Right lobe of liver (tissue), 6 donors: ENCODE results near the gene SERPINH1. TPM values are rescaled to one million over a fixed set of nuclear protein-coding genes. Genes with fewer than 3 reads are reported as not detected.

ENCODE experiments used
- ATAC-seq, 4 donors: fragments of 200-7000 bp; cut with Tn5 transposase; one replicate each; pipeline ENCODE4 v1.9.1; 2020; ENCODE audit warnings: mild to moderate bottlenecking in 4 of 4, moderate library complexity in 4 of 4
- DNase-seq, 3 donors: peaks; one replicate each; pipeline ENCODE4 v3.0.0-alpha.2; 2020
- H3K27ac ChIP-seq, 3 donors: fragments of 200-600 bp; one replicate each; pipeline ENCODE4 v1.8.0; 2022
- H3K27me3 ChIP-seq, 2 donors: fragments of 200-600 bp; one replicate each; pipeline ENCODE4 v1.8.0; 2022
- H3K36me3 ChIP-seq, 4 donors: fragments of 200-600 bp; sonication (generic) in 1 of 4; one replicate each; pipeline versions ENCODE4 v1.5.1 to v1.8.0; 2017 to 2022; ENCODE audit warnings: control low read depth in 1 of 4
- H3K4me1 ChIP-seq, 4 donors: fragments of 200-600 bp; sonication (generic) in 1 of 4; one replicate each; pipeline versions ENCODE4 v1.5.1 to v1.8.0; 2017 to 2022; ENCODE audit warnings: control low read depth in 1 of 4
- H3K4me3 ChIP-seq, 3 donors: fragments of 200-600 bp; one replicate each; pipeline ENCODE4 v1.8.0; 2022
- H3K9me3 ChIP-seq, 4 donors: fragments of 200-600 bp; sonication (generic) in 1 of 4; one replicate each; pipeline versions ENCODE4 v1.5.1 to v1.8.0; 2017 to 2022; ENCODE audit warnings: control low read depth in 1 of 4
- CTCF ChIP-seq, 4 donors: fragments of 200-600 bp in 3 of 4; fragments of 450-650 bp in 1 of 4; IDR thresholded peaks; one replicate each; pipeline versions ENCODE4 v1.5.1 to v1.8.0; 2016 to 2022; ENCODE audit warnings: antibody characterized with exemption in 4 of 4, mild to moderate bottlenecking in 2 of 4
- POLR2A ChIP-seq: fragments of 450-650 bp; IDR thresholded peaks from one replicate; pipeline ENCODE4 v1.6.1; 2017; ENCODE audit warnings: antibody characterized with exemption, mild to moderate bottlenecking
- WGBS: methylation state at CpG from one replicate; pipeline ENCODE4 v1.1.6; 2018; ENCODE audit warnings: low coverage, low lambda C conversion rate; ENCODE audit not compliant: insufficient coverage; ENCODE audit errors: missing lambda C conversion rate; 5-methylcytosine and 5-hydroxymethylcytosine counted together
- intact Hi-C, 2 donors: fragments of 100-400 bp; cut with DNase I; formaldehyde crosslinking; loops; one replicate each; pipeline versions ENCODE4 v1.11.2 to v1.14.1; 2022
- long read RNA-seq: library from polyadenylated mRNA; unstranded; transcript quantifications from one replicate; pipeline ENCODE4 v2.0.0, GENCODE V29; 2019
- total RNA-seq, 6 experiments: library from RNA; depleted of rRNA in 2 of 6; stranded (reverse); fragments of >200 nt in 2 of 6; fragmentation: NEBNext Ultra II Directional in 3 of 6; extraction: Animal tissue kit (Norgen Biotek cat#: 25700) in 3 of 6; gene quantifications; one replicate each; pipeline versions ENCODE4 v1.1.0 to v1.2.4, GENCODE V29; 2016 to 2023
- donor health status: DM: no; HTN: yes; CAD: no.
- donor health status: DM: no; HTN: no; CAD: no.
- donor health status: DM: no; HTN: no; CAD: no.
- donor health status: DM: no; HTN: yes; CAD: no.
- donor health status: DM: no; HTN: yes; CAD: no.

SERPINH1 gene
- 10 to 100 TPM; 14.6 to 44.3 (median 33.8) TPM for total RNA-seq
- long read RNA-seq, partial matches to known transcripts = 0 of 3 reads
- long read RNA-seq, other reads (novel, unspliced or antisense) = 1 of 3 reads

- intact Hi-C loops = no loop called here
- peaks cover 0 to 11% (median 3%) of the 10 kb centered on the region in 4 donors for H3K36me3 ChIP-seq
- DNase-seq (peak; percentile 85 to 88 (median 87)), ATAC-seq (peak; percentile 82 to 89 (median 86))
- H3K9me3 ChIP-seq = no peaks in the 10 kb centered on the region
- H3K4me3 ChIP-seq = peak within 1 kb of the TSS; percentile 85 to 94 (median 91)
- no peak for TF ChIP-seq CTCF (IDR thresholded peaks at IDR 0.05)
- TF ChIP-seq POLR2A = peak; percentile 88
- no peaks in the 10 kb centered on the region for H3K27me3 ChIP-seq
- WGBS = under 1% methylated on average over 44 of the region's 51 CpGs
- H3K27ac ChIP-seq = peak within 1 kb of the TSS; percentile 99 to 100 (median 100)
- H3K4me1 ChIP-seq = peaks cover 0 to 27% (median 13%) of the 10 kb centered on the region in 4 donors
Measured at GRCh38 chr11:75562048-75562835, at the start of gene SERPINH1. Gene SERPINH1 (plus strand): TSS chr11:75562253. CDS start chr11:75566350, 4,097 bp downstream.

GRCh38 chr11:75513250-75513649 is 48.8 kb upstream of the SERPINH1 start:
- no peak for DNase-seq
- H3K4me1 ChIP-seq = peaks cover 0 to 4% (median 0%) of the 10 kb centered on the region in 4 donors
- no peak overlapping the region for H3K27ac ChIP-seq
- WGBS = 12% methylated on average over 4 of the region's 5 CpGs
- no peaks in the 10 kb centered on the region for H3K9me3 ChIP-seq
- intact Hi-C loops = no loop called here
- ATAC-seq = peak; percentile 6 to 79 (median 55)
- no peaks in the 10 kb centered on the region for H3K27me3 ChIP-seq
- TF ChIP-seq CTCF (IDR thresholded peaks at IDR 0.05) (no peak), POLR2A (no peak)
- H3K36me3 ChIP-seq = no peaks in the 10 kb centered on the region
- no peak overlapping the region for H3K4me3 ChIP-seq

- intact Hi-C loops = no loop called here
- Histone ChIP-seq H3K4me1 (peaks cover 0 to 4% (median 0%) of the 10 kb centered on the region in 4 donors), H3K27me3 (no peaks in the 10 kb centered on the region), H3K36me3 (no peaks in the 10 kb centered on the region), H3K27ac (no peak overlapping the region), H3K4me3 (no peak overlapping the region), H3K9me3 (no peaks in the 10 kb centered on the region)
- TF ChIP-seq POLR2A = no peak
- TF ChIP-seq CTCF (IDR thresholded peaks at IDR 0.05) = no peak
- no peak for ATAC-seq
- DNase-seq = no peak
Measured at GRCh38 chr11:75514596-75514995, 47.5 kb upstream of the SERPINH1 start.

GRCh38 chr11:75516140-75516539 is 45.9 kb upstream of the SERPINH1 start:
- Histone ChIP-seq H3K36me3 (no peaks in the 10 kb centered on the region), H3K4me1 (peaks cover 0 to 14% (median 2%) of the 10 kb centered on the region in 4 donors), H3K27me3 (no peaks in the 10 kb centered on the region), H3K4me3 (no peak overlapping the region), H3K9me3 (no peaks in the 10 kb centered on the region), H3K27ac (no peak overlapping the region)
- 93% methylated on average over 3 of the region's 3 CpGs for WGBS
- ATAC-seq = no peak
- TF ChIP-seq CTCF (IDR thresholded peaks at IDR 0.05) = no peak
- no peak for TF ChIP-seq POLR2A
- intact Hi-C loops = no loop called here
- DNase-seq = no peak
